ENCODE data around the gene OCRL. TPM values are rescaled to one million over a fixed set of nuclear protein-coding genes. Genes with fewer than 3 reads are reported as not detected.

The OCRL gene
- total RNA-seq, 2 experiments from 2014 or later, result 1.4 to 2.2 TPM

GRCh38 chrX:129638917-129639316 lies 98.9 kb downstream of the OCRL start:
- peaks cover 7% of the 10 kb centered on the region for H3K4me1 Mint-ChIP-seq
- no peak for DNase-seq
- no peaks in the 10 kb centered on the region for H3K27me3 Mint-ChIP-seq
- no peak overlapping the region for H3K4me3 Mint-ChIP-seq
- H3K27ac Mint-ChIP-seq, result no peak overlapping the region
- POLR2A ChIA-PET, result no interaction called here
- no peaks in the 10 kb centered on the region for H3K36me3 Mint-ChIP-seq
- H3K9me3 Mint-ChIP-seq, result no peaks in the 10 kb centered on the region
- ATAC-seq (ENCODE audit: low read depth), result no peak

GRCh38 chrX:129640737-129641136 lies 100.7 kb downstream of the OCRL start:
- DNase-seq (no peak), ATAC-seq (ENCODE audit: low read depth) (no peak)
- peaks cover 7% of the 10 kb centered on the region for H3K4me1 Mint-ChIP-seq
- peaks cover 2% of the 10 kb centered on the region for H3K27me3 Mint-ChIP-seq
- H3K27ac Mint-ChIP-seq, result no peak overlapping the region
- H3K4me3 Mint-ChIP-seq, result no peak overlapping the region
- POLR2A ChIA-PET, result interaction anchor here (1.1 kb wide), 1 partner anchor 39 kb away, joined by 4 read pairs; no protein-coding TSS in a partner anchor
- no peaks in the 10 kb centered on the region for H3K9me3 Mint-ChIP-seq
- no peaks in the 10 kb centered on the region for H3K36me3 Mint-ChIP-seq

GRCh38 chrX:129641469-129641868 lies 101.4 kb downstream of the OCRL start:
- Mint-ChIP-seq H3K36me3 (no peaks in the 10 kb centered on the region), H3K4me3 (no peak overlapping the region), H3K27me3 (peaks cover 2% of the 10 kb centered on the region), H3K9me3 (no peaks in the 10 kb centered on the region), H3K27ac (no peak overlapping the region), H3K4me1 (peaks cover 7% of the 10 kb centered on the region)
- ATAC-seq (ENCODE audit: low read depth) (no peak), DNase-seq (no peak)
- POLR2A ChIA-PET, result interaction anchor here (1.1 kb wide), 1 partner anchor 38 kb away, joined by 4 read pairs; no protein-coding TSS in a partner anchor

GRCh38 chrX:129641941-129642340 lies 101.9 kb downstream of the OCRL start:
- H3K4me3 Mint-ChIP-seq, result no peak overlapping the region
- DNase-seq (no peak), ATAC-seq (ENCODE audit: low read depth) (no peak)
- H3K27me3 Mint-ChIP-seq, result peaks cover 2% of the 10 kb centered on the region
- H3K9me3 Mint-ChIP-seq, result no peaks in the 10 kb centered on the region
- H3K36me3 Mint-ChIP-seq, result no peaks in the 10 kb centered on the region
- H3K4me1 Mint-ChIP-seq, result peaks cover 7% of the 10 kb centered on the region
- POLR2A ChIA-PET, result no interaction called here
- no peak overlapping the region for H3K27ac Mint-ChIP-seq

Other genes starting within 250 kb of the OCRL start
- gene SMARCA1, start 16.8 kb upstream of the OCRL start, total RNA-seq, result under 1 TPM in 1 of 2 experiments, not detected in 1; 0.17 TPM
- 1 to 10 TPM; 1.9 to 2.4 TPM for gene APLN, start 114.7 kb downstream of the OCRL start, total RNA-seq
- under 1 TPM; 0.65 to 0.67 TPM for gene XPNPEP2, start 198.7 kb downstream of the OCRL start, total RNA-seq
- 100 to 1,000 TPM; 239 to 241 TPM for gene SASH3, start 239.7 kb downstream of the OCRL start, total RNA-seq